KMS-11 (cell line): ENCODE results near the gene SSBP3.

Source experiments
- H2AFZ ChIP-seq: fragments of 200-600 bp; sonication (generic); 2 replicates; pipeline ENCODE4 v1.6.1; 2016; ENCODE audit warnings: antibody characterized with exemption, mixed run types, low read depth
- H3K27ac ChIP-seq: fragments of 200-600 bp; sonication (generic); 2 replicates; pipeline ENCODE4 v1.6.1; 2016; ENCODE audit warnings: mild to moderate bottlenecking, mixed run types
- H3K27me3 ChIP-seq: fragments of 200-600 bp; sonication (generic); 2 replicates; pipeline ENCODE4 v1.6.1; 2017; ENCODE audit warnings: mild to moderate bottlenecking, low read depth, mixed run types, moderate library complexity; ENCODE audit not compliant: insufficient read depth
- H3K36me3 ChIP-seq: fragments of 200-600 bp; sonication (generic); 2 replicates; pipeline ENCODE4 v1.6.1; 2017; ENCODE audit warnings: mild to moderate bottlenecking, mixed run types; ENCODE audit not compliant: insufficient read depth
- H3K4me1 ChIP-seq: fragments of 200-600 bp; sonication (generic); 2 replicates; pipeline ENCODE4 v1.6.1; 2016; ENCODE audit warnings: mild to moderate bottlenecking, low read depth, mixed run types; ENCODE audit not compliant: poor library complexity, severe bottlenecking
- H3K4me2 ChIP-seq: fragments of 200-600 bp; sonication (generic); 2 replicates; pipeline ENCODE4 v1.7.0; 2016; ENCODE audit warnings: mild to moderate bottlenecking, mixed run types
- H3K4me3 ChIP-seq: fragments of 200-600 bp; sonication (generic); IDR thresholded peaks from 2 replicates; pipeline ENCODE4 v1.6.1; 2017; ENCODE audit warnings: low read depth, low read length, mixed read lengths; ENCODE audit not compliant: insufficient read depth
- H3K79me2 ChIP-seq: fragments of 200-600 bp; sonication (generic); 2 replicates; pipeline ENCODE4 v1.6.1; 2016; ENCODE audit warnings: low read depth, mixed run types; ENCODE audit not compliant: insufficient read depth
- H3K9ac ChIP-seq: fragments of 200-600 bp; sonication (generic); 2 replicates; pipeline ENCODE4 v1.6.1; 2016; ENCODE audit warnings: mild to moderate bottlenecking, mixed run types
- H4K20me1 ChIP-seq: fragments of 200-600 bp; sonication (generic); 2 replicates; pipeline ENCODE4 v1.6.1; 2016; ENCODE audit warnings: mild to moderate bottlenecking, mixed run types; ENCODE audit not compliant: insufficient read depth
- TF ChIP-seq, protein P1 (sequence below): fragments of 200-600 bp; sonication (generic); conservative IDR thresholded peaks from 2 replicates; pipeline ENCODE4 v1.6.1; 2017; ENCODE audit warnings: low read depth, mild to moderate bottlenecking, antibody characterized with exemption, low read length, moderate library complexity, mixed read lengths

Gene SSBP3

DNA sequence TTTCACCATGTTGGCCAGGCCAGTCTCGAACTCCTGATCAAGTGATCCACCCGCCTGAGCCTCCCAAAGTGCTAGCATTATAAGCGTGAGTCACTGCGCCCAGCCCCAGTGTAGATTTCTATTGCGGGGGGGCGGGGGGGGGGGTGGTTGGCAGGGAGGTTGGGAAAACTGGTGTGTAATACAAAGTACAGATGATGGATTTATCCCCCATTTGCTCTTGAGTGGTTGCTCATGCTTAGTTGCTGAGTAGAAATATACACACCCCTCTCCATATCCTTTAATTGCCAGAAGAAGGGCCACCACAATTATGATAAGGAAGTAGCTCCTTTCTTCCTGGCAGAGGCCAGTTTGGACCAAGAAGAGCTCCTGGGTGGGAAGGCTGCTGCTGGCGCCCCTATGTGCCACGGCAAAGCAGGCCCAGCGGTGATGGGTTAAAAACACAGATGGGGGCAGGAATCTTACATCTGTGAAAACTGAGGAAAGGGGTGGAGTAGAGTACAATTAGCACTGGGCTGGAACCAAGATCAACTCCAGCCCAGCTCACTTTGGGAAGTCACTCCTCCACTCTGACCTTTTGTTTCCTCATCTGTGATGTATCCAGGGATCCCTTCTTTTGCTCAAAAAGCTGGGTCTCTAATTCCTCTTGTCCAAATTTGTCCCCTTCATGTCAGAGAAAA, 151.0 kb downstream of the SSBP3 start:
- Histone ChIP-seq H3K4me2 (no peak overlapping the region), H3K27me3 (no peaks in the 10 kb centered on the region), H3K9ac (no peak overlapping the region), H3K4me1 (no peaks in the 10 kb centered on the region), H4K20me1 (no peaks in the 10 kb centered on the region), H3K36me3 (no peaks in the 10 kb centered on the region), H2AFZ (no peak overlapping the region), H3K4me3 (no peak overlapping the region), H3K79me2 (no peaks in the 10 kb centered on the region), H3K27ac (no peak overlapping the region)
- TF ChIP-seq, protein P1, sequence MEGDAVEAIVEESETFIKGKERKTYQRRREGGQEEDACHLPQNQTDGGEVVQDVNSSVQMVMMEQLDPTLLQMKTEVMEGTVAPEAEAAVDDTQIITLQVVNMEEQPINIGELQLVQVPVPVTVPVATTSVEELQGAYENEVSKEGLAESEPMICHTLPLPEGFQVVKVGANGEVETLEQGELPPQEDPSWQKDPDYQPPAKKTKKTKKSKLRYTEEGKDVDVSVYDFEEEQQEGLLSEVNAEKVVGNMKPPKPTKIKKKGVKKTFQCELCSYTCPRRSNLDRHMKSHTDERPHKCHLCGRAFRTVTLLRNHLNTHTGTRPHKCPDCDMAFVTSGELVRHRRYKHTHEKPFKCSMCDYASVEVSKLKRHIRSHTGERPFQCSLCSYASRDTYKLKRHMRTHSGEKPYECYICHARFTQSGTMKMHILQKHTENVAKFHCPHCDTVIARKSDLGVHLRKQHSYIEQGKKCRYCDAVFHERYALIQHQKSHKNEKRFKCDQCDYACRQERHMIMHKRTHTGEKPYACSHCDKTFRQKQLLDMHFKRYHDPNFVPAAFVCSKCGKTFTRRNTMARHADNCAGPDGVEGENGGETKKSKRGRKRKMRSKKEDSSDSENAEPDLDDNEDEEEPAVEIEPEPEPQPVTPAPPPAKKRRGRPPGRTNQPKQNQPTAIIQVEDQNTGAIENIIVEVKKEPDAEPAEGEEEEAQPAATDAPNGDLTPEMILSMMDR, result no peak

DNA sequence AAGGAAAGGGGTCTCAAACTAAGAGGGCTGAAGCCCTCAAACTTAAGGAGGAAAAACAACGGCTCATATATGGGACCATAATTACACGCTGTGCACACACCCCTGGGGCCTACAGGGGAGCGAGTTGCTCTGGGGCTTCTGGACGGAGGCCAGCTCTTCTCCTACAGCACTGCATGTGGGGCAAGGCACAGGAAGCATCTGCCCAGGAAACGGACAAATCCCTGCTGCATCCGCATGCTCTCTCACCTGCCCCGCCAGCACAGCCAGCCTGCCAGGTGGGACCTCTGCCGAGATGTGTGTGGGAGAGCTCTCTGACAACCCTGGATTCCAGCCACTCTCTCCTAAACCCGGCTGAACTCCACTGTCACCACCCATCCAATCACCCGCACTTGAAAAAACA, 152.1 kb downstream of the SSBP3 start:
- H3K4me1 ChIP-seq, result no peaks in the 10 kb centered on the region
- TF ChIP-seq, protein P1, result no peak
- no peak overlapping the region for H3K4me3 ChIP-seq
- H3K79me2 ChIP-seq, result no peaks in the 10 kb centered on the region
- H3K4me2 ChIP-seq, result no peak overlapping the region
- H3K36me3 ChIP-seq, result no peaks in the 10 kb centered on the region
- H3K27me3 ChIP-seq, result no peaks in the 10 kb centered on the region
- no peak overlapping the region for H2AFZ ChIP-seq
- H3K9ac ChIP-seq, result no peak overlapping the region
- no peak overlapping the region for H3K27ac ChIP-seq
- H4K20me1 ChIP-seq, result no peaks in the 10 kb centered on the region

DNA sequence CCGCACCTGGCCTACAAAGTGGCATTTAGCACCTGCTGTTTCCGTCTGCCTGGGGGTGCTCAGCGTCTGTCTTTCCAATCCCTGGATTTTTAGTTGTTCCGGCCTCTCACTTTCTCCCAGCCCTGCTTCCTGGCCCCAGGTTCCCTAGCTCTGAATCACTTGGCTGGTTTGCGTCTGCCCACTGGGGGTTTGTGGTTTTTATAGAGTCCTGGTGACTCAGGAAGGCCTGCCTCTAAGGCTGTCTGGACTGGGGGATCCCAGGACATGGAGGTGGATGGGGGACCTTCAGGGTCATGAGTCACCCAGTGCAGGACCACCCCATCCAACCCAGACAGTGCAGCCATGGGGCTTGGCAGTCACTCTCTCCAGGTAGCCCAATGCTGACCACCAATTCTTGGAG, 152.7 kb downstream of the SSBP3 start:
- H3K4me3 ChIP-seq, result no peak overlapping the region
- no peak overlapping the region for H2AFZ ChIP-seq
- H3K27ac ChIP-seq, result no peak overlapping the region
- H3K9ac ChIP-seq, result no peak overlapping the region
- no peak overlapping the region for H3K4me2 ChIP-seq
- no peaks in the 10 kb centered on the region for H3K4me1 ChIP-seq
- H3K27me3 ChIP-seq, result no peaks in the 10 kb centered on the region
- H4K20me1 ChIP-seq, result no peaks in the 10 kb centered on the region
- no peaks in the 10 kb centered on the region for H3K79me2 ChIP-seq
- no peaks in the 10 kb centered on the region for H3K36me3 ChIP-seq
- TF ChIP-seq, protein P1, result no peak

DNA sequence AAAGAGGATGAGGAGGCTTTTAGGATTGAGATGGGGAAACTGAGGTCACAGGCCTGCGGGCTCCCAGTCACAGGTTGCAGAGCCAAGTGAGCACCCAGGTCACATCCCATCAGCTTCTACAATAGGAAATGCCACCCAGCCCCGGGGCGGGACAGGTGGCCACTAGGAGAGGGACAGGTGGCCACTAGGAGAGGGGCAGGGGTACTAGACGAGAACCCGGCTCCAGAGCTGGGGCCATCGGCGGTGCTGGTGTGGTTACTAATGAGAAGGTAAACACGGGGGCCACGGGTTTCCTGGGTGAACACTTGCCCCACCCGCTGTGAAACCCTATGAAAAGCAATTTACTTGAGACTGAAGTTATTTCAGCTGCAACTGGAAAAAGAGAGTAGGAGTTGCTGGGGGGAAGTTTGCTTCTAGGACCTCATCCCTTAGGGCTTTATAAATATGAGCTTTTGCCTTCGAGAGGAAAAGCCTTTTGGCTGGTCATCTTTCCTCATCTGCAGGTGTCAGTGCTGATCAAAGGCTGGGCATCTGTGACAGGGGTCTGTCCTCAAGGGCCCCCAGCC, 153.7 kb downstream of the SSBP3 start:
- H3K4me3 ChIP-seq, result no peak overlapping the region
- no peak overlapping the region for H2AFZ ChIP-seq
- H3K27ac ChIP-seq, result no peak overlapping the region
- H3K9ac ChIP-seq, result no peak overlapping the region
- no peak overlapping the region for H3K4me2 ChIP-seq
- H3K36me3 ChIP-seq, result no peaks in the 10 kb centered on the region
- H3K79me2 ChIP-seq, result no peaks in the 10 kb centered on the region
- no peaks in the 10 kb centered on the region for H3K4me1 ChIP-seq
- H4K20me1 ChIP-seq, result no peaks in the 10 kb centered on the region
- no peaks in the 10 kb centered on the region for H3K27me3 ChIP-seq
- TF ChIP-seq, protein P1, result no peak
